Measurements from ENCODE around the gene IL23R.

The IL23R gene

GRCh38 chr1:67148516-67149178 is 17.6 kb upstream of the IL23R start:
- Histone ChIP-seq H3K9me3 (ENCODE audit: control insufficient read depth, low read length) (no peaks in the 10 kb centered on the region), H3K36me3 (ENCODE audit: control insufficient read depth, insufficient read depth, low read length) (no peaks in the 10 kb centered on the region), H3K27ac (ENCODE audit: low read depth, low read length, severe bottlenecking) (no peak overlapping the region), H3K4me3 (ENCODE audit: extremely low read depth, insufficient read depth, low read length, poor library complexity, severe bottlenecking) (no peak overlapping the region), H3K4me1 (ENCODE audit: control insufficient read depth, insufficient read depth, low read length, poor library complexity, severe bottlenecking) (no peaks in the 10 kb centered on the region)
- 68% methylated on average over 2 of the region's 6 CpGs; no CpG with 5 or more reads in 1 of the 2 experiments for whole genome bisulfite sequencing, 2 experiments (ENCODE audit: insufficient coverage in 2 of 2)

- no peaks in the 10 kb centered on the region for H3K4me1 ChIP-seq (ENCODE audit: control insufficient read depth, insufficient read depth, low read length, poor library complexity, severe bottlenecking)
- no peaks in the 10 kb centered on the region for H3K36me3 ChIP-seq (ENCODE audit: control insufficient read depth, insufficient read depth, low read length)
- H3K9me3 ChIP-seq (ENCODE audit: control insufficient read depth, low read length) = no peaks in the 10 kb centered on the region
- H3K4me3 ChIP-seq (ENCODE audit: extremely low read depth, insufficient read depth, low read length, poor library complexity, severe bottlenecking) = no peak overlapping the region
- 10 to 13% methylated on average over 4 to 5 of the region's 9 CpGs for WGBS, 2 experiments (ENCODE audit: insufficient coverage in 2 of 2)
- H3K27ac ChIP-seq (ENCODE audit: low read depth, low read length, severe bottlenecking) = no peak overlapping the region
Measured at GRCh38 chr1:67149179-67149770, 17.0 kb upstream of the IL23R start.

- WGBS, 2 experiments (ENCODE audit: insufficient coverage in 2 of 2) = no CpG with 5 or more reads among the region's 4 CpGs
- no peaks in the 10 kb centered on the region for H3K9me3 ChIP-seq (ENCODE audit: control insufficient read depth, low read length)
- H3K36me3 ChIP-seq (ENCODE audit: control insufficient read depth, insufficient read depth, low read length) = no peaks in the 10 kb centered on the region
- no peak overlapping the region for H3K4me3 ChIP-seq (ENCODE audit: extremely low read depth, insufficient read depth, low read length, poor library complexity, severe bottlenecking)
- no peaks in the 10 kb centered on the region for H3K4me1 ChIP-seq (ENCODE audit: control insufficient read depth, insufficient read depth, low read length, poor library complexity, severe bottlenecking)
- H3K27ac ChIP-seq (ENCODE audit: low read depth, low read length, severe bottlenecking) = no peak overlapping the region
Measured at GRCh38 chr1:67150931-67151330, 15.3 kb upstream of the IL23R start.

GRCh38 chr1:67158401-67158800 is 7.9 kb upstream of the IL23R start:
- Histone ChIP-seq H3K4me3 (ENCODE audit: extremely low read depth, insufficient read depth, low read length, poor library complexity, severe bottlenecking) (no peak overlapping the region), H3K36me3 (ENCODE audit: control insufficient read depth, insufficient read depth, low read length) (no peaks in the 10 kb centered on the region), H3K4me1 (ENCODE audit: control insufficient read depth, insufficient read depth, low read length, poor library complexity, severe bottlenecking) (no peaks in the 10 kb centered on the region), H3K9me3 (ENCODE audit: control insufficient read depth, low read length) (no peaks in the 10 kb centered on the region), H3K27ac (ENCODE audit: low read depth, low read length, severe bottlenecking) (no peak overlapping the region)
- 80 to 100% methylated on average over 1 to 2 of the region's 2 CpGs for WGBS, 2 experiments (ENCODE audit: insufficient coverage in 2 of 2)

GRCh38 chr1:67159233-67159632 is 7.0 kb upstream of the IL23R start:
- H3K4me1 ChIP-seq (ENCODE audit: control insufficient read depth, insufficient read depth, low read length, poor library complexity, severe bottlenecking) = no peaks in the 10 kb centered on the region
- no peak overlapping the region for H3K27ac ChIP-seq (ENCODE audit: low read depth, low read length, severe bottlenecking)
- H3K9me3 ChIP-seq (ENCODE audit: control insufficient read depth, low read length) = no peaks in the 10 kb centered on the region
- no peak overlapping the region for H3K4me3 ChIP-seq (ENCODE audit: extremely low read depth, insufficient read depth, low read length, poor library complexity, severe bottlenecking)
- H3K36me3 ChIP-seq (ENCODE audit: control insufficient read depth, insufficient read depth, low read length) = no peaks in the 10 kb centered on the region
- 86 to 100% methylated on average over 1 to 2 of the region's 2 CpGs for WGBS, 2 experiments (ENCODE audit: insufficient coverage in 2 of 2)

- Histone ChIP-seq H3K4me1 (ENCODE audit: control insufficient read depth, insufficient read depth, low read length, poor library complexity, severe bottlenecking) (no peaks in the 10 kb centered on the region), H3K4me3 (ENCODE audit: extremely low read depth, insufficient read depth, low read length, poor library complexity, severe bottlenecking) (no peak overlapping the region), H3K36me3 (ENCODE audit: control insufficient read depth, insufficient read depth, low read length) (no peaks in the 10 kb centered on the region), H3K9me3 (ENCODE audit: control insufficient read depth, low read length) (no peaks in the 10 kb centered on the region), H3K27ac (ENCODE audit: low read depth, low read length, severe bottlenecking) (no peak overlapping the region)
- WGBS, 2 experiments (ENCODE audit: insufficient coverage in 2 of 2) = 100% methylated on average over 2 of the region's 2 CpGs; no CpG with 5 or more reads in 1 of the 2 experiments
Measured at GRCh38 chr1:67162954-67163353, 3.3 kb upstream of the IL23R start.

GRCh38 chr1:67165468-67166041 is 699 bp upstream of the IL23R start:
- WGBS, 2 experiments (ENCODE audit: insufficient coverage in 2 of 2) = 97% methylated on average over 2 of the region's 4 CpGs
- H3K9me3 ChIP-seq (ENCODE audit: control insufficient read depth, low read length) = no peaks in the 10 kb centered on the region
- H3K4me1 ChIP-seq (ENCODE audit: control insufficient read depth, insufficient read depth, low read length, poor library complexity, severe bottlenecking) = no peaks in the 10 kb centered on the region
- no peaks in the 10 kb centered on the region for H3K36me3 ChIP-seq (ENCODE audit: control insufficient read depth, insufficient read depth, low read length)
- H3K4me3 ChIP-seq (ENCODE audit: extremely low read depth, insufficient read depth, low read length, poor library complexity, severe bottlenecking) = no peak overlapping the region
- no peak overlapping the region for H3K27ac ChIP-seq (ENCODE audit: low read depth, low read length, severe bottlenecking)

GRCh38 chr1:67169496-67169895 is 3.2 kb downstream of the IL23R start:
- no peak overlapping the region for H3K4me3 ChIP-seq (ENCODE audit: extremely low read depth, insufficient read depth, low read length, poor library complexity, severe bottlenecking)
- H3K27ac ChIP-seq (ENCODE audit: low read depth, low read length, severe bottlenecking) = no peak overlapping the region
- no peaks in the 10 kb centered on the region for H3K9me3 ChIP-seq (ENCODE audit: control insufficient read depth, low read length)
- 80 to 83% methylated on average over 1 of the region's 2 CpGs for WGBS, 2 experiments (ENCODE audit: insufficient coverage in 2 of 2)
- H3K4me1 ChIP-seq (ENCODE audit: control insufficient read depth, insufficient read depth, low read length, poor library complexity, severe bottlenecking) = no peaks in the 10 kb centered on the region
- no peaks in the 10 kb centered on the region for H3K36me3 ChIP-seq (ENCODE audit: control insufficient read depth, insufficient read depth, low read length)

- no peaks in the 10 kb centered on the region for H3K4me1 ChIP-seq (ENCODE audit: control insufficient read depth, insufficient read depth, low read length, poor library complexity, severe bottlenecking)
Measured at GRCh38 chr1:67169932-67170331, 3.7 kb downstream of the IL23R start.

GRCh38 chr1:67170751-67171573 is 4.7 kb downstream of the IL23R start:
- no peaks in the 10 kb centered on the region for H3K9me3 ChIP-seq (ENCODE audit: control insufficient read depth, low read length)
- H3K36me3 ChIP-seq (ENCODE audit: control insufficient read depth, insufficient read depth, low read length) = no peaks in the 10 kb centered on the region
- no peaks in the 10 kb centered on the region for H3K4me1 ChIP-seq (ENCODE audit: control insufficient read depth, insufficient read depth, low read length, poor library complexity, severe bottlenecking)
- no peak overlapping the region for H3K27ac ChIP-seq (ENCODE audit: low read depth, low read length, severe bottlenecking)
- WGBS, 2 experiments (ENCODE audit: insufficient coverage in 2 of 2) = 60 to 100% methylated on average over 1 of the region's 2 CpGs
- no peak overlapping the region for H3K4me3 ChIP-seq (ENCODE audit: extremely low read depth, insufficient read depth, low read length, poor library complexity, severe bottlenecking)

More at GRCh38 chr1:67169932-67170331, 3.7 kb downstream of the IL23R start:
- Histone ChIP-seq H3K27ac (ENCODE audit: low read depth, low read length, severe bottlenecking) (no peak overlapping the region), H3K4me3 (ENCODE audit: extremely low read depth, insufficient read depth, low read length, poor library complexity, severe bottlenecking) (no peak overlapping the region), H3K36me3 (ENCODE audit: control insufficient read depth, insufficient read depth, low read length) (no peaks in the 10 kb centered on the region), H3K9me3 (ENCODE audit: control insufficient read depth, low read length) (no peaks in the 10 kb centered on the region)
- no CpG with 5 or more reads among the region's 3 CpGs for WGBS, 2 experiments (ENCODE audit: insufficient coverage in 2 of 2)
